GM21619 (cell line): ENCODE measurements around the gene TRIO.
"Not testable (repeated sequence)": the region's sequence is repeated elsewhere in the genome, so short reads cannot be mapped to it uniquely, and the experiment has no call there.

Experiments used
- ATAC-seq: cut with Tn5 transposase; IDR thresholded peaks from one replicate; pipeline ENCODE4 v1.9.1; 2021; ENCODE audit not compliant: unreplicated experiment

TRIO gene

GRCh38 chr5:14424011-14424685 is 281.0 kb downstream of the TRIO start:
- ATAC-seq, result no peak

- ATAC-seq, result no peak
These were observed 282.4 kb downstream of the TRIO start for GRCh38 chr5:14425559-14425958.

- no peak for ATAC-seq
These were observed 283.4 kb downstream of the TRIO start for GRCh38 chr5:14426521-14426920.

GRCh38 chr5:14428302-14429081 is 285.4 kb downstream of the TRIO start:
- ATAC-seq, result no peak

GRCh38 chr5:14429101-14430050 is 286.2 kb downstream of the TRIO start:
- no peak for ATAC-seq

GRCh38 chr5:14431534-14431933 is 288.4 kb downstream of the TRIO start:
- no peak for ATAC-seq

GRCh38 chr5:14432931-14433589 is 289.9 kb downstream of the TRIO start:
- ATAC-seq, result no peak

- ATAC-seq, result no peak
These were observed 292.3 kb downstream of the TRIO start for GRCh38 chr5:14435481-14435880.

- not testable (repeated sequence) for ATAC-seq
These were observed 293.0 kb downstream of the TRIO start for GRCh38 chr5:14436122-14436521.

- no peak for ATAC-seq
These were observed 293.8 kb downstream of the TRIO start for GRCh38 chr5:14436801-14437542.

- ATAC-seq, result no peak
These were observed 295.1 kb downstream of the TRIO start for GRCh38 chr5:14438195-14438606.

GRCh38 chr5:14439087-14439871 is 296.1 kb downstream of the TRIO start:
- no peak for ATAC-seq

GRCh38 chr5:14440223-14440581 is 297.1 kb downstream of the TRIO start:
- no peak for ATAC-seq

- ATAC-seq, result no peak
These were observed 297.7 kb downstream of the TRIO start for GRCh38 chr5:14440582-14441431.

- no peak for ATAC-seq
These were observed 298.5 kb downstream of the TRIO start for GRCh38 chr5:14441641-14442040.

- ATAC-seq, result no peak
These were observed 299.4 kb downstream of the TRIO start for GRCh38 chr5:14442536-14442935.

GRCh38 chr5:14443671-14444093 is 300.5 kb downstream of the TRIO start:
- ATAC-seq, result no peak

GRCh38 chr5:14444161-14444560 is 301.0 kb downstream of the TRIO start:
- no peak for ATAC-seq
